HepG2 (cell line): ENCODE measurements around the gene AKR1A1. TPM values are rescaled to one million over a fixed set of nuclear protein-coding genes. Genes with fewer than 3 reads are reported as not detected.

Experiments
- ARNT ChIP-seq: fragments of 450-650 bp; IDR thresholded peaks from 2 replicates; pipeline ENCODE4 v1.6.1; 2017
- BRCA1 ChIP-seq: sonication (generic); formaldehyde crosslinking; IDR thresholded peaks from 2 replicates; pipeline ENCODE4 v1.4.0; 2020; ENCODE audit warnings: missing genetic modification reagents
- CERS6 ChIP-seq: sonication (generic); formaldehyde crosslinking; IDR thresholded peaks from 2 replicates; pipeline ENCODE4 v1.5.0; 2020; ENCODE audit warnings: missing genetic modification reagents
- DMTF1 ChIP-seq: sonication (generic); formaldehyde crosslinking; IDR thresholded peaks from 2 replicates; pipeline ENCODE4 v1.4.0; 2020; ENCODE audit warnings: mild to moderate bottlenecking, missing genetic modification reagents
- ETV5 ChIP-seq: IDR thresholded peaks from 2 replicates; pipeline ENCODE4 v1.6.1; 2018; ENCODE audit warnings: missing biosample characterization, missing genetic modification reagents, inconsistent platforms, borderline replicate concordance
- GATA4 ChIP-seq: sonication (generic); IDR thresholded peaks from 2 replicates; pipeline ENCODE4 v1.6.1; 2016; ENCODE audit warnings: antibody characterized with exemption, low read depth, borderline replicate concordance
- HDAC6 ChIP-seq: fragments of 200-600 bp; sonication (generic); IDR thresholded peaks from 2 replicates; pipeline ENCODE4 v1.7.0; 2017; ENCODE audit warnings: mild to moderate bottlenecking, antibody characterized with exemption, low read length, low read depth
- HOXA3 ChIP-seq: sonication (generic); formaldehyde crosslinking; IDR thresholded peaks from 2 replicates; pipeline ENCODE4 v1.5.0; 2020; ENCODE audit warnings: missing genetic modification reagents
- IRF2 ChIP-seq: IDR thresholded peaks from 2 replicates; pipeline ENCODE4 v1.6.1; 2018; ENCODE audit warnings: missing genetic modification reagents, missing compliant biosample characterization
- KLF11 ChIP-seq: IDR thresholded peaks from 2 replicates; pipeline ENCODE4 v1.6.1; 2016; ENCODE audit warnings: missing compliant biosample characterization
- MBD4 ChIP-seq: IDR thresholded peaks from 2 replicates; pipeline ENCODE4 v1.6.1; 2012; ENCODE audit warnings: low read length, inconsistent platforms, borderline replicate concordance
- NAIF1 ChIP-seq: sonication (generic); formaldehyde crosslinking; IDR thresholded peaks from 2 replicates; pipeline ENCODE4 v1.5.0; 2020; ENCODE audit warnings: mild to moderate bottlenecking, missing genetic modification reagents, borderline replicate concordance
- NFRKB ChIP-seq: fragments of 450-650 bp; IDR thresholded peaks from 2 replicates; pipeline ENCODE4 v1.6.1; 2017
- NR2F6 ChIP-seq, 2 experiments: IDR thresholded peaks; 2 replicates each; pipeline ENCODE4 v1.6.1; 2016; ENCODE audit warnings: antibody characterized with exemption in 1 of 2, mild to moderate bottlenecking in 1 of 2
- RAD21 ChIP-seq: fragments of 450-650 bp; formaldehyde crosslinking; IDR thresholded peaks from 2 replicates; pipeline ENCODE4 v1.5.0; 2020; ENCODE audit warnings: mild to moderate bottlenecking
- SALL2 ChIP-seq: sonication (generic); formaldehyde crosslinking; IDR thresholded peaks from 2 replicates; pipeline ENCODE4 v1.8.1; 2023; ENCODE audit warnings: mild to moderate bottlenecking, missing genetic modification reagents, inconsistent platforms
- ZBTB1 ChIP-seq: sonication (generic); formaldehyde crosslinking; IDR thresholded peaks from 2 replicates; pipeline ENCODE4 v1.4.0; 2020; ENCODE audit warnings: missing genetic modification reagents, borderline replicate concordance
- ZNF143 ChIP-seq: sonication (generic); formaldehyde crosslinking; IDR thresholded peaks from 2 replicates; pipeline ENCODE4 v1.4.0; 2020; ENCODE audit warnings: missing genetic modification reagents
- ZNF17 ChIP-seq: sonication (generic); formaldehyde crosslinking; IDR thresholded peaks from 2 replicates; pipeline ENCODE4 v1.5.0; 2020; ENCODE audit warnings: mild to moderate bottlenecking, missing genetic modification reagents
- ZNF574 ChIP-seq: sonication (generic); formaldehyde crosslinking; IDR thresholded peaks from 2 replicates; pipeline ENCODE4 v1.4.0; 2020; ENCODE audit warnings: missing genetic modification reagents
- ZNF598 ChIP-seq: sonication (generic); formaldehyde crosslinking; IDR thresholded peaks from 2 replicates; pipeline ENCODE4 v1.5.1; 2020; ENCODE audit warnings: mild to moderate bottlenecking, missing genetic modification reagents, borderline replicate concordance
- ZNF761 ChIP-seq: sonication (generic); formaldehyde crosslinking; conservative IDR thresholded peaks from 2 replicates; pipeline ENCODE4 v1.4.0; 2020; ENCODE audit warnings: mild to moderate bottlenecking, missing genetic modification reagents
- ZNF780A ChIP-seq: sonication (generic); formaldehyde crosslinking; IDR thresholded peaks from 2 replicates; pipeline ENCODE4 v1.8.0; 2022; ENCODE audit warnings: mild to moderate bottlenecking, missing genetic modification reagents, moderate library complexity
- polyA plus RNA-seq, 8 experiments: library from polyadenylated mRNA; depleted of rRNA in 3 of 8; stranded (reverse) in 7 of 8; unstranded in 1 of 8; fragments of >200 nt; fragmentation: Illumina TruSeq in 4 of 8; extraction: Trizol in 4 of 8; gene quantifications; 2 replicates each; pipeline versions ENCODE4 v1.2.1 to v1.2.3, GENCODE V29; 2011 to 2016; ENCODE audit warnings: low read depth in 4 of 8, missing spikeins in 1 of 8, mixed read lengths in 1 of 8; ENCODE audit not compliant: insufficient read depth in 1 of 8
- total RNA-seq, 5 experiments: library from RNA; depleted of rRNA; stranded (reverse); fragments of >200 nt; fragmentation: Illumina TruSeq; extraction: Trizol; gene quantifications; 2 replicates each; pipeline ENCODE4 v1.2.3, GENCODE V29; 2016; ENCODE audit warnings: low read depth in 1 of 5
- TF ChIP-seq, protein P1 (sequence below): IDR thresholded peaks from 2 replicates; pipeline ENCODE4 v1.6.1; 2012; ENCODE audit warnings: inconsistent platforms
- TF ChIP-seq, protein P2 (sequence below): sonication (generic); formaldehyde crosslinking; conservative IDR thresholded peaks from 2 replicates; pipeline ENCODE4 v1.4.0; 2020; ENCODE audit warnings: missing genetic modification reagents

The AKR1A1 gene
- total and polyA plus RNA-seq, 2 of the 13 experiments (the other 11 are each of a cell fraction or from before 2014, with no cell fraction given), result 181 to 217 TPM

GRCh38 chr1:45569962-45570581, 19.4 kb downstream of the AKR1A1 start (continued):
- TF ChIP-seq DMTF1 (CRISPR knock-in tag) (no peak), IRF2 (CRISPR knock-in tag) (peak; percentile 54; the same call in 1 of the 2 replicates), HOXA3 (0 out of 2 replicates have a peak, but pooled peaks have one; percentile 11), BRCA1 (CRISPR knock-in tag) (no peak), CERS6 (CRISPR knock-in tag) (no peak), NFRKB (no peak), NAIF1 (CRISPR knock-in tag) (no peak), HDAC6 (no peak), ZNF598 (CRISPR knock-in tag) (no peak), ARNT (no peak), ZNF574 (CRISPR knock-in tag) (no peak), SALL2 (CRISPR knock-in tag) (no peak), KLF11 (0 out of 2 replicates have a peak, but pooled peaks have one; percentile 53), ETV5 (CRISPR knock-in tag) (0 out of 2 replicates have a peak, but pooled peaks have one; percentile 10), NR2F6 (IDR thresholded peaks at IDR 0.05) (no peak), NR2F6 (CRISPR knock-in tag; IDR thresholded peaks at IDR 0.05) (0 out of 2 replicates have a peak, but pooled peaks have one; percentile 12), RAD21 (CRISPR knock-in tag) (peak; percentile 87), ZNF17 (CRISPR knock-in tag) (no peak), GATA4 (no peak), ZNF761 (CRISPR knock-in tag) (no peak), MBD4 (no peak), ZBTB1 (CRISPR knock-in tag) (no peak), ZNF143 (CRISPR knock-in tag) (no peak), ZNF780A (CRISPR knock-in tag) (no peak)
- TF ChIP-seq, protein P1, sequence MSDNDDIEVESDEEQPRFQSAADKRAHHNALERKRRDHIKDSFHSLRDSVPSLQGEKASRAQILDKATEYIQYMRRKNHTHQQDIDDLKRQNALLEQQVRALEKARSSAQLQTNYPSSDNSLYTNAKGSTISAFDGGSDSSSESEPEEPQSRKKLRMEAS, result peak; percentile 34; the same call in 1 of the 2 replicates
- TF ChIP-seq, protein P2, sequence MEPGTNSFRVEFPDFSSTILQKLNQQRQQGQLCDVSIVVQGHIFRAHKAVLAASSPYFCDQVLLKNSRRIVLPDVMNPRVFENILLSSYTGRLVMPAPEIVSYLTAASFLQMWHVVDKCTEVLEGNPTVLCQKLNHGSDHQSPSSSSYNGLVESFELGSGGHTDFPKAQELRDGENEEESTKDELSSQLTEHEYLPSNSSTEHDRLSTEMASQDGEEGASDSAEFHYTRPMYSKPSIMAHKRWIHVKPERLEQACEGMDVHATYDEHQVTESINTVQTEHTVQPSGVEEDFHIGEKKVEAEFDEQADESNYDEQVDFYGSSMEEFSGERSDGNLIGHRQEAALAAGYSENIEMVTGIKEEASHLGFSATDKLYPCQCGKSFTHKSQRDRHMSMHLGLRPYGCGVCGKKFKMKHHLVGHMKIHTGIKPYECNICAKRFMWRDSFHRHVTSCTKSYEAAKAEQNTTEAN (CRISPR knock-in tag), result no peak
